Measurements from ENCODE around the gene ASB3.
"Not testable (repeated sequence)": the region's sequence is repeated elsewhere in the genome, so short reads cannot be mapped to it uniquely, and the experiment has no call there.

The ASB3 gene

GRCh38 chr2:53786705-53787613 lies at the start of gene ASB3, which contains the start of gene ERLEC1:
Gene ASB3, minus strand, starts transcription at chr2:53786953. Its CDS starts 21,381 bp downstream, at chr2:53765572.
Gene ERLEC1, plus strand, starts transcription at chr2:53787044. Its CDS starts 167 bp downstream, at chr2:53787211.
- Mint-ChIP-seq H3K4me1 (peaks cover 49% of the 10 kb centered on the region), H3K36me3 (peaks cover 12% of the 10 kb centered on the region), H3K9me3 (no peaks in the 10 kb centered on the region), H3K4me3 (peak within 1 kb of the TSS; percentile 96), H3K27me3 (no peaks in the 10 kb centered on the region), H3K27ac (peak within 1 kb of the TSS; percentile 92)
- peak; percentile 94 for DNase-seq
- CTCF ChIA-PET, result no interaction called here

- H3K36me3 Mint-ChIP-seq, H3K27ac Mint-ChIP-seq, H3K27me3 Mint-ChIP-seq, H3K4me3 Mint-ChIP-seq, DNase-seq, CTCF ChIA-PET, H3K9me3 Mint-ChIP-seq, H3K4me1 Mint-ChIP-seq: not testable (repeated sequence)
Observed at GRCh38 chr2:53829980-53830290, 43.2 kb upstream of the ASB3 start.

- CTCF ChIA-PET, result no interaction called here
- Mint-ChIP-seq H3K27ac (no peak overlapping the region), H3K9me3 (no peaks in the 10 kb centered on the region), H3K27me3 (no peaks in the 10 kb centered on the region), H3K4me1 (no peaks in the 10 kb centered on the region), H3K36me3 (no peaks in the 10 kb centered on the region), H3K4me3 (no peak overlapping the region)
- no peak for DNase-seq
Observed at GRCh38 chr2:53829273-53829979, 42.7 kb upstream of the ASB3 start.

GRCh38 chr2:53828331-53828730 lies 41.6 kb upstream of the ASB3 start:
- H3K9me3 Mint-ChIP-seq, result no peaks in the 10 kb centered on the region
- CTCF ChIA-PET, result no interaction called here
- H3K27ac Mint-ChIP-seq, result no peak overlapping the region
- H3K4me3 Mint-ChIP-seq, result no peak overlapping the region
- H3K27me3 Mint-ChIP-seq, result no peaks in the 10 kb centered on the region
- H3K36me3 Mint-ChIP-seq, result no peaks in the 10 kb centered on the region
- DNase-seq, result no peak
- H3K4me1 Mint-ChIP-seq, result no peaks in the 10 kb centered on the region

GRCh38 chr2:53827398-53828175 lies 40.8 kb upstream of the ASB3 start:
- H3K9me3 Mint-ChIP-seq, result no peaks in the 10 kb centered on the region
- no peak overlapping the region for H3K27ac Mint-ChIP-seq
- CTCF ChIA-PET, result interaction anchor here (1.4 kb wide), 1 partner anchor 9 kb away, joined by 3 read pairs; no protein-coding TSS in a partner anchor
- H3K4me1 Mint-ChIP-seq, result no peaks in the 10 kb centered on the region
- no peaks in the 10 kb centered on the region for H3K36me3 Mint-ChIP-seq
- H3K4me3 Mint-ChIP-seq, result no peak overlapping the region
- no peak for DNase-seq
- no peaks in the 10 kb centered on the region for H3K27me3 Mint-ChIP-seq

- H3K27me3 Mint-ChIP-seq, result no peaks in the 10 kb centered on the region
- no peaks in the 10 kb centered on the region for H3K9me3 Mint-ChIP-seq
- no peaks in the 10 kb centered on the region for H3K4me1 Mint-ChIP-seq
- no peaks in the 10 kb centered on the region for H3K36me3 Mint-ChIP-seq
- no peak for DNase-seq
- no peak overlapping the region for H3K4me3 Mint-ChIP-seq
- CTCF ChIA-PET, result interaction anchor here (1.4 kb wide), 1 partner anchor 10 kb away, joined by 3 read pairs; no protein-coding TSS in a partner anchor
- no peak overlapping the region for H3K27ac Mint-ChIP-seq
Observed at GRCh38 chr2:53826587-53827397, 40.0 kb upstream of the ASB3 start.

GRCh38 chr2:53826030-53826410 lies 39.3 kb upstream of the ASB3 start:
- DNase-seq, result no peak
- Mint-ChIP-seq H3K27ac (no peak overlapping the region), H3K4me3 (no peak overlapping the region), H3K27me3 (no peaks in the 10 kb centered on the region), H3K36me3 (no peaks in the 10 kb centered on the region), H3K9me3 (no peaks in the 10 kb centered on the region), H3K4me1 (no peaks in the 10 kb centered on the region)
- CTCF ChIA-PET, result no interaction called here

- H3K27me3 Mint-ChIP-seq, H3K27ac Mint-ChIP-seq, H3K36me3 Mint-ChIP-seq, H3K4me1 Mint-ChIP-seq, H3K4me3 Mint-ChIP-seq, H3K9me3 Mint-ChIP-seq, CTCF ChIA-PET: not testable (repeated sequence)
- DNase-seq, result peak; percentile 36
Observed at GRCh38 chr2:53823639-53824038, 36.9 kb upstream of the ASB3 start.

GRCh38 chr2:53821810-53822209 lies 35.1 kb upstream of the ASB3 start:
- no peak overlapping the region for H3K4me3 Mint-ChIP-seq
- H3K4me1 Mint-ChIP-seq, result no peaks in the 10 kb centered on the region
- H3K9me3 Mint-ChIP-seq, result no peaks in the 10 kb centered on the region
- H3K27ac Mint-ChIP-seq, result no peak overlapping the region
- H3K36me3 Mint-ChIP-seq, result peaks cover 16% of the 10 kb centered on the region
- H3K27me3 Mint-ChIP-seq, result no peaks in the 10 kb centered on the region
- CTCF ChIA-PET, result no interaction called here
- DNase-seq, result no peak

- Mint-ChIP-seq H3K27ac (no peak overlapping the region), H3K4me3 (no peak overlapping the region), H3K27me3 (no peaks in the 10 kb centered on the region), H3K9me3 (no peaks in the 10 kb centered on the region), H3K36me3 (peaks cover 20% of the 10 kb centered on the region), H3K4me1 (no peaks in the 10 kb centered on the region)
- DNase-seq, result no peak
- CTCF ChIA-PET, result no interaction called here
Observed at GRCh38 chr2:53820711-53821110, 34.0 kb upstream of the ASB3 start.

- H3K36me3 Mint-ChIP-seq, result peaks cover 26% of the 10 kb centered on the region
- no peak for DNase-seq
- H3K27me3 Mint-ChIP-seq, result no peaks in the 10 kb centered on the region
- H3K4me1 Mint-ChIP-seq, result no peaks in the 10 kb centered on the region
- H3K27ac Mint-ChIP-seq, result no peak overlapping the region
- no peak overlapping the region for H3K4me3 Mint-ChIP-seq
- CTCF ChIA-PET, result no interaction called here
- no peaks in the 10 kb centered on the region for H3K9me3 Mint-ChIP-seq
Observed at GRCh38 chr2:53820048-53820447, 33.3 kb upstream of the ASB3 start.

GRCh38 chr2:53819634-53820033 lies 32.9 kb upstream of the ASB3 start:
- no peak overlapping the region for H3K4me3 Mint-ChIP-seq
- DNase-seq, result no peak
- H3K4me1 Mint-ChIP-seq, result no peaks in the 10 kb centered on the region
- peaks cover 27% of the 10 kb centered on the region for H3K36me3 Mint-ChIP-seq
- no peak overlapping the region for H3K27ac Mint-ChIP-seq
- H3K27me3 Mint-ChIP-seq, result no peaks in the 10 kb centered on the region
- CTCF ChIA-PET, result no interaction called here
- no peaks in the 10 kb centered on the region for H3K9me3 Mint-ChIP-seq

- CTCF ChIA-PET, result no interaction called here
- H3K36me3 Mint-ChIP-seq, result peaks cover 27% of the 10 kb centered on the region
- DNase-seq, result no peak
- no peaks in the 10 kb centered on the region for H3K27me3 Mint-ChIP-seq
- H3K4me3 Mint-ChIP-seq, result no peak overlapping the region
- no peaks in the 10 kb centered on the region for H3K4me1 Mint-ChIP-seq
- H3K9me3 Mint-ChIP-seq, result no peaks in the 10 kb centered on the region
- H3K27ac Mint-ChIP-seq, result no peak overlapping the region
Observed at GRCh38 chr2:53818854-53819435, 32.2 kb upstream of the ASB3 start.
